K562 (cell line): ENCODE measurements around the gene SORCS2.

Source experiments
- ATF1 ChIP-seq, 2 experiments: fragments of 450-650 bp in 1 of 2; IDR thresholded peaks; 2 replicates each; pipeline ENCODE4 v1.6.1; 2016; ENCODE audit warnings: missing compliant biosample characterization in 1 of 2, missing genetic modification characterization in 1 of 2
- CTCF ChIP-seq, 3 experiments: IDR thresholded peaks in 2 of 3; conservative IDR thresholded peaks in 1 of 3; 2 replicates each; pipeline ENCODE4 v1.5.1; 2011 to 2012; ENCODE audit warnings: low read length in 3 of 3, mild to moderate bottlenecking in 3 of 3, control low read depth in 2 of 3, improper control_type of control experiment in 1 of 3, inconsistent platforms in 1 of 3, low read depth in 1 of 3, mixed read lengths in 1 of 3, moderate library complexity in 1 of 3; ENCODE audit not compliant: insufficient read depth in 2 of 3
- NFXL1 ChIP-seq: fragments of 450-650 bp; formaldehyde crosslinking; IDR thresholded peaks from 2 replicates; pipeline ENCODE4 v1.4.0; 2021; ENCODE audit warnings: mild to moderate bottlenecking
- POLR2AphosphoS5 ChIP-seq: IDR thresholded peaks from 2 replicates; pipeline ENCODE4 v1.6.1; 2011; ENCODE audit warnings: mild to moderate bottlenecking, low read depth, low read length, moderate library complexity; ENCODE audit not compliant: control insufficient read depth, insufficient read depth
- ZBTB33 ChIP-seq: sonication (generic); formaldehyde crosslinking; IDR thresholded peaks from 2 replicates; pipeline ENCODE4 v1.8.1; 2023; ENCODE audit warnings: mild to moderate bottlenecking, missing genetic modification reagents

GRCh38 chr4:7697343-7697742 is 505.0 kb downstream of the SORCS2 start:
- TF ChIP-seq NFXL1 (CRISPR knock-in tag) = no peak
- no peak for TF ChIP-seq POLR2AphosphoS5
- no peak for TF ChIP-seq ATF1 (CRISPR knock-in tag; IDR thresholded peaks at IDR 0.05)
- no peak for TF ChIP-seq ATF1 (tag; IDR thresholded peaks at IDR 0.05)
- TF ChIP-seq ZBTB33 = no peak
- TF ChIP-seq CTCF (IDR thresholded peaks at IDR 0.05 in 2 of 3, conservative IDR thresholded peaks at IDR 0.05 in 1 of 3; ENCODE audit: insufficient read depth in 2 of 3, low read depth in 1 of 3, low read length in 3 of 3) = no peak
